ENCODE data around the gene DUOXA2. TPM values are rescaled to one million over a fixed set of nuclear protein-coding genes. Genes with fewer than 3 reads are reported as not detected.

DUOXA2 gene
- total RNA-seq, 1 donor from 2014 or later, result 0.32 TPM

DNA sequence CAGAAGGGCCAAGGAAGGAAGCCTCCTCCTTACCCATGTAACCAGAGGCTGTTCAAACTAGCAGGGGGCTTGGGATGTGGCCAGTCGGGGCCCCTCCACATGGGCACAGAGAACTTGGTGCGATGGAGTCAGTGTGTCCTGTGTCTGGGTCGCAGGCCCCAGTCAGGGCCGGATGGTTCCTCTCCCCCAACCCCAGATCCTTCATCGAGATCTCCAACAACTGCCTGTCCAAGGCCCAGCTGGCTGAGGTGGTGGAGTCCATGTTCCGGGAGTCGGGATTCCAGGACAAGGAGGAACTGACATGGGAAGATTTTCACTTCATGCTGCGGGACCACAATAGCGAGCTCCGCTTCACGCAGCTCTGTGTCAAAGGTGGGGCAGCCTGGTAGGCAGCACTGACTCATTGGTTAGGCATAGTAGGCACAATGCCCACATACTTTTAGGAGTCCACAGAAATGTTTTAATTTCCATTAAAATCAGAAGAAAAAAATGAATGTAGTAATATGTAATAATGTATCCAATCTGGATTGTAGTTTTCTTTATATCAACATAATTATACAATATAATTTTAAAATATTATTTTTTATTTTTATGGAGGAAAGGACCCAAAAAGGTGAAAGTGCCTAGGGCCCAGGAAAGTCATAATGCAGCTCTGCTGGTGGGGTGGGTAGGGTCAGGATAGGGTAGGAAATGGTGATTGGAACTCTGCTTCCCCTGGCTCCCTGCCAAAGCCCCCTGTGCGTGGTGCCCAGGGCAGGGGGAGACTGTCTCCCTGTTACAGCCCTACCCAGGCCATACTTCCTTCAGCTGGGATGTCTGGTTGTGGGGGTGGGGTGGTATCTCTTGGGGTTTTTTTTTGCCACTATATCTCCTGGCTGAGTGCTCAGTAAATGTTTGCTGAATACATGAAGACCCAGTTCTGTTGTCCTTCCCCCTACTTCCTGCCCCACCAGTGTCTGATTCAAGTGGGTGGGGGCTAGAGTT is 34.2 kb downstream of the DUOXA2 start:
- Histone ChIP-seq H3K4me3 (no peak overlapping the region), H3K27ac (no peak overlapping the region), H3K9me3 (no peaks in the 10 kb centered on the region), H3K27me3 (no peaks in the 10 kb centered on the region), H3K4me1 (no peaks in the 10 kb centered on the region), H3K36me3 (no peaks in the 10 kb centered on the region)
- TF ChIP-seq, protein P1, sequence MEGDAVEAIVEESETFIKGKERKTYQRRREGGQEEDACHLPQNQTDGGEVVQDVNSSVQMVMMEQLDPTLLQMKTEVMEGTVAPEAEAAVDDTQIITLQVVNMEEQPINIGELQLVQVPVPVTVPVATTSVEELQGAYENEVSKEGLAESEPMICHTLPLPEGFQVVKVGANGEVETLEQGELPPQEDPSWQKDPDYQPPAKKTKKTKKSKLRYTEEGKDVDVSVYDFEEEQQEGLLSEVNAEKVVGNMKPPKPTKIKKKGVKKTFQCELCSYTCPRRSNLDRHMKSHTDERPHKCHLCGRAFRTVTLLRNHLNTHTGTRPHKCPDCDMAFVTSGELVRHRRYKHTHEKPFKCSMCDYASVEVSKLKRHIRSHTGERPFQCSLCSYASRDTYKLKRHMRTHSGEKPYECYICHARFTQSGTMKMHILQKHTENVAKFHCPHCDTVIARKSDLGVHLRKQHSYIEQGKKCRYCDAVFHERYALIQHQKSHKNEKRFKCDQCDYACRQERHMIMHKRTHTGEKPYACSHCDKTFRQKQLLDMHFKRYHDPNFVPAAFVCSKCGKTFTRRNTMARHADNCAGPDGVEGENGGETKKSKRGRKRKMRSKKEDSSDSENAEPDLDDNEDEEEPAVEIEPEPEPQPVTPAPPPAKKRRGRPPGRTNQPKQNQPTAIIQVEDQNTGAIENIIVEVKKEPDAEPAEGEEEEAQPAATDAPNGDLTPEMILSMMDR (IDR thresholded peaks at IDR 0.05), result no peak
- intact Hi-C loops (cut with DNase I), result no loop called here
- no peak for DNase-seq (ENCODE audit: low spot score in 2 of 2)

DNA sequence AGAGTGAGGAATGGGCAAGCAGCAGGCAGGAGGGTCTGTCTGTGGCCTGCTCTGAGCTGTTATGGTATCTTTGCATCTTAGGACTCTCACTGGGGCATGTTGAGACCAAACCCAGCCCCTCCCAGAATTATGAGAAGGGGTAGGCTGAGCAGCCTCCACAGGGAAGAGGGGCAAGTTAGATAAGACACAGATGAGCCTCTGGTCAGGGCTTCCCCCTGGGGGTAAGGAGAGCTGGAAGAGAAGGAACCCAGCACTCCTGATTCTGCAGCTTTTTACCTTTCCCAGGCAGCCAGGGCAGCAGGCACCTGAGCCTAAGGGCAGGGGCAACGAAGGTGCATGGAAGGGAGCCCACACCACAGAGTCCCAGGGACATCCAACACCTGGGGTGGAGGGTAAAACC is 34.9 kb downstream of the DUOXA2 start:
- intact Hi-C loops (cut with DNase I), result no loop called here
- Histone ChIP-seq H3K27me3 (no peaks in the 10 kb centered on the region), H3K4me3 (no peak overlapping the region), H3K27ac (no peak overlapping the region), H3K9me3 (no peaks in the 10 kb centered on the region), H3K4me1 (no peaks in the 10 kb centered on the region), H3K36me3 (no peaks in the 10 kb centered on the region)
- no peak for DNase-seq (ENCODE audit: low spot score in 2 of 2)
- TF ChIP-seq, protein P1 (IDR thresholded peaks at IDR 0.05), result no peak

DNA sequence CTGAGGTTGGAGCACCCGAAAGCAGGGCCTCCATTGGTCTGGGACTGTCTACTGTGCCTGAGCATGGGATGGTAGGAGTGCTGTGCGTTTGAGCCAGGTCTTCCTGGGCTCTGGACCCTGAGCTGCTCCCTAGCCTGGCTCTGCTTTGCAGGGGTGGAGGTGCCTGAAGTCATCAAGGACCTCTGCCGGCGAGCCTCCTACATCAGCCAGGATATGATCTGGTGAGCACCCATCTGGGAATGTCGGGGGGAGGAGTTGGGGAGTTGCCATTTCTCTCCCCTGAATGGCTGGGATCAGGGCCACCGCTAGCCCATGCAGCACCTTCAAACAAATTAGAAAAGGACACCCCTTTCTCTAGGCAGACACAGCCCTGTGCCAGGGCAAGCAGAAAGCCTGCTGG is 36.4 kb downstream of the DUOXA2 start:
- TF ChIP-seq, protein P1 (IDR thresholded peaks at IDR 0.05), result no peak
- Histone ChIP-seq H3K4me3 (no peak overlapping the region), H3K4me1 (no peaks in the 10 kb centered on the region), H3K27ac (no peak overlapping the region), H3K36me3 (no peaks in the 10 kb centered on the region), H3K9me3 (no peaks in the 10 kb centered on the region), H3K27me3 (no peaks in the 10 kb centered on the region)
- intact Hi-C loops (cut with DNase I), result no loop called here
- no peak for DNase-seq (ENCODE audit: low spot score in 2 of 2)

DNA sequence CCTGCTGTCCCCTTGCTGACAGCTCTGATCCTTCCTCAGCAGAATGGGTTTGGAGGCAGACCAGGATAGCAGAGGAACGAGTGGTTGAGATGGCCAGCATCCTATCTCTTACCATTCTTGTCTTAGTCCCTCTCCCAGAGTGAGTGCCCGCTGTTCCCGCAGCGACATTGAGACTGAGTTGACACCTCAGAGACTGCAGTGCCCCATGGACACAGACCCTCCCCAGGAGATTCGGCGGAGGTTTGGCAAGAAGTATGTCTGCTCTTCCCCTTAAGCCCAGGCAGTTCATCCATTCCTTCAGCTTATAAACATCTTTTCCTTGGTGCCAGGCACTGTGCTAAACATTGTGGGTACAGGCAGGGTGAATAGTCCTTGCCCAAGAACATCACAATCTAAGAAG is 36.9 kb downstream of the DUOXA2 start:
- DNase-seq (ENCODE audit: low spot score in 2 of 2), result no peak
- Histone ChIP-seq H3K4me3 (no peak overlapping the region), H3K4me1 (no peaks in the 10 kb centered on the region), H3K36me3 (no peaks in the 10 kb centered on the region), H3K27me3 (no peaks in the 10 kb centered on the region), H3K9me3 (no peaks in the 10 kb centered on the region), H3K27ac (no peak overlapping the region)
- intact Hi-C loops (cut with DNase I), result no loop called here
- TF ChIP-seq, protein P1 (IDR thresholded peaks at IDR 0.05), result no peak

DNA sequence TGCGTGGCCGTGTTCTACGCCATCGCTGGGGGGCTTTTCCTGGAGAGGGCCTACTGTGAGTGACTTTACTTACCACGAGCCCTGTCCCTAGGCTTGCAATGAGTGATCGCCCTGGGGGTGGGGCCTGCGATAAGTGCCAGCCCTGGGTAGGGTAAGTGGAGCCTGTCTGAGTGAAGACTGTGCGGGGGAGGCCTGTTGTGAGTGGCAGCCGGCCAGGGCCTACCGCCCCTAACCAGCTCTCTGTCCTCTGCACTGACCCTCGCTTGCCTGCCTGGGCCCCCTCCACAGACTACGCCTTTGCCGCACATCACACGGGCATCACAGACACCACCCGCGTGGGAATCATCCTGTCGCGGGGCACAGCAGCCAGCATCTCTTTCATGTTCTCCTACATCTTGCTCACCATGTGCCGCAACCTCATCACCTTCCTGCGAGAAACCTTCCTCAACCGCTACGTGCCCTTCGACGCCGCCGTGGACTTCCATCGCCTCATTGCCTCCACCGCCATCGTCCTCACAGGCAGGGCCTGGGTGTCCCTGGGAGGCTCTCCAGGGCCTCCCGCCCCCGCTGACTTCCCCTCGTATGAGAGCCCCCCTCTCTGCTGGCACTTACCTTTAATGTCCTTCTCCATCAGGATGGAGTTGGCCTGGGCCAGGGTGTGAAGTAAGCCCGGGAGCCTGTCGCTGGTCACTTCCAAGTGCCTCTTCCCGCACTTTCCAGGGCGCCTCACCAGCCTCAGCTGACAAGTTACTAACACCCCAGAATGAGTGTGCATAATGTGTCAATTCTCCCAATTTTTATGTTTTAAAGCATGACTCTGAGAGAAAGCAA is 38.1 kb downstream of the DUOXA2 start:
- H3K27me3 ChIP-seq, result no peaks in the 10 kb centered on the region
- TF ChIP-seq, protein P1 (IDR thresholded peaks at IDR 0.05), result no peak
- intact Hi-C loops (cut with DNase I), result no loop called here
- no peaks in the 10 kb centered on the region for H3K4me1 ChIP-seq
- H3K9me3 ChIP-seq, result no peaks in the 10 kb centered on the region
- no peaks in the 10 kb centered on the region for H3K36me3 ChIP-seq
- no peak overlapping the region for H3K27ac ChIP-seq
- DNase-seq (ENCODE audit: low spot score in 2 of 2), result no peak
- H3K4me3 ChIP-seq, result no peak overlapping the region

Data from ascending aorta (tissue), 2 donors.